GM19395 (cell line): ENCODE results near the gene CDYL.

ENCODE experiments used
- ATAC-seq: cut with Tn5 transposase; IDR thresholded peaks from one replicate; pipeline ENCODE4 v1.9.1; 2021; ENCODE audit warnings: mild to moderate bottlenecking, moderate library complexity; ENCODE audit not compliant: unreplicated experiment

CDYL gene

GRCh38 chr6:4773181-4773580, 3.0 kb upstream of the CDYL start:
- ATAC-seq: no peak

DNA sequence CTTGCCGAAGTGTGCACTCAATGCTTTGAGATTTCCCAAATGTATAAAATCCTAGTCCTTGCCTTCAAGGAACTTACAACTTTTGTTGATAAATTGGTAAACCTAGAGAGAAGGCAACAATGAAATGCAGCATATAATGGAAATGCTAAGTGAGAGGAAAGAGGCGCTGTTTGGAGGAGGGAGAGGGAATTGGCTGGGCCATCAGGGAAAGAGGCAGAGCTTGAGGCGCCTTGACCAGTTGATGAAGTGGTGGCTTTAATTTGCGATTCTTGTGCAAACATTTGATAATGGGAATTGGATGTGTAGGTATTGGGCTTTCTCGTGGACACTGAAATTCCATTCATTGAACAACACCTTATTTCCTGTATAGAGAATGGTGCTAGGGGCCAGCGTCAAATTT, 1.9 kb upstream of the CDYL start:
- no peak for ATAC-seq

- ATAC-seq: peak; percentile 2
Observed at GRCh38 chr6:4774715-4775493, 1.3 kb upstream of the CDYL start.

DNA sequence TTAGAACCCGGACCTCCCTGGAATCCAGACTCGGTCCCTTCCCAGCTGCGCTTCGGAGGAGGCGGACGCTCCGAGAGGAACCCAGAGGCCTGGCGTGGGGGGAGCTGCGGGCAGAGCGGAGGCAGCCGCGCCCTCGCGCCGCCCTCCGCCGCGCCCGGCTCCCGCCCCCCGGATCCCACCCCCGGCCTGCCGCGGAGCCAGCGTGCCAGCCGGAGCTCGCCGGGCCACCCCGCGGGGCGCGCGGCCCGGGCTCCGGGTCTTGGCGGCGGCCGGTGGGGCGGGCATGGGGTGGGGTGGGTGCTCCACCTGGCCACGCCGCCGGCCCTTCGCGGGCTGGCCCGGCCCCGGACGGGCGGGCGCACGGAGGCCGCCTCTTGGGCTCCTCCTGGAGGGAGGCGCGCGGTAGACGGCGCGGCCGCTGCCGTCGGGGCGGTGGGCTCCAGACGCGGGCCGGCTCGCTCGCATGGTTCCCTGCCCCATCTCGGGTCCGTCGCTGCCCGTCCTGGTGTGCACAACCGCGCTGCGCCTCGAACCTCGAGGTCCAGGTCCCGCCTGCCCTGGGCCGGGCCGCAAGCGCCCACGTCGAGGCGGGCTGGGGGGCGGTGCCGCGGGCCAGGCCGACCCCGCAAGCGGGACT, 592 bp upstream of the CDYL start:
- ATAC-seq: peak; percentile 44

DNA sequence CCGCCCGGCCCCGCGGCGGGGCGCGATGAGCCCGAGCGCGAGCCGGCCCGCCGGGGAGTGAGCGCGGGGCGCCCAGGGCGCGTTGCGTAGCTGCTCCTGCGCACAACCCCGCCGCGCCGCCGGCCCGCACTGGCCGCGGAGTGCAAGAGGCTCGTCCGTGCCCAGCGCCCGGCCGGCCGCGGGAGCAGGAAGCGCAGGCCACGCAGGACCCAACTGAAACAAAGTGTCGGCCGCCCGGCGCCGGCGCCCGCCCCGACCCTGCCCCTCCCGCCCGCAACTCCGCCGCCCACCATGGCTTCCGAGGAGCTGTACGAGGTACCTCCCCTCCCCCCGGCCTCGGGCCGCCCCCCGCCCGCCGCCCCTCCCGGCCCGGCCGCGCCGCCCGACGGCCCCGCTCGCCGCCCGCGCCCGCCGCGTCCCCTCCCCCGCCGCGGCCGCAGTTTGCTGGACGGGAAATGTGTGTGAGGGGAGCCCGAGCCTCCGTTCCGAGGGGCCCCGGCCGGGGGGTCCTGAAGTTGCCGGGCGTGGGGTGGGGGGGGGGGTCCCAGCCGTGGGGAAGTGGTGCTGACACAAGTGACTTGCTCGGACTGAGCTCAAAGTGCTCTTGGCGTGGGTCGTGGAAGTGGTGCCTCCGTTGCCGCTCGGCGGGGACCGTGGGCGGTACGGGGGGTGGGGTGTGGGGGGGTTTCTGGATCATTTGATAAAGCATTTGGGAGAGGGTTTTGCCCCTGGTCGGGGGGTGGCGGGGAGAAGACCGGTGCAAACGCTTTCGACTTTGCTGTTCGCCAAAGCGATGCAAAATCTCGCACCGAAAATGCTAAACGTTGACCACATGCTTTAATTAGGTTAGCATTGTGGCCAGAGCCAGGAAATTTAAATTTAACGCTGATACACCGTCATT, 539 bp downstream of the CDYL start:
- peak; percentile 24 for ATAC-seq

GRCh38 chr6:4777394-4777935, 1.3 kb downstream of the CDYL start:
- no peak for ATAC-seq

DNA sequence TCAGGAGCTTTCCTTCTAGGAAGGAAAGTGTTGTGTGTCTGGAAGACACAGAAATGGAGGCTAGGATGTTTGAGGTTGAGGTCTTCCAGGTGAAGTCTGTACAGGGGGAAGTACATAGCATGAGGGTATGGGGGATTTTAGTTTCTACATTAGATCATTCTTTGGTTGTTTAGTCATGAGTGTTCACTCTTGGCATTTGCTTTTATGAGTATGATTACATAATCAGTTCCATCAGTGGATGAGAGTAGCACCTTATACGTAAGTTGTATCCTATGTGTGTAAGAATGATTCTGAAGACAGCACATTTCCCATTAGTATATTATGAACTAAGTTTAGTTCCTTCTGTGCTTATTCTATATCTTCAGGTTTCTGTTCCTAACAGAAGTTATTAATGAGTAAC, 1.9 kb downstream of the CDYL start:
- no peak for ATAC-seq

GRCh38 chr6:4780360-4780812, 4.2 kb downstream of the CDYL start:
- ATAC-seq: no peak

DNA sequence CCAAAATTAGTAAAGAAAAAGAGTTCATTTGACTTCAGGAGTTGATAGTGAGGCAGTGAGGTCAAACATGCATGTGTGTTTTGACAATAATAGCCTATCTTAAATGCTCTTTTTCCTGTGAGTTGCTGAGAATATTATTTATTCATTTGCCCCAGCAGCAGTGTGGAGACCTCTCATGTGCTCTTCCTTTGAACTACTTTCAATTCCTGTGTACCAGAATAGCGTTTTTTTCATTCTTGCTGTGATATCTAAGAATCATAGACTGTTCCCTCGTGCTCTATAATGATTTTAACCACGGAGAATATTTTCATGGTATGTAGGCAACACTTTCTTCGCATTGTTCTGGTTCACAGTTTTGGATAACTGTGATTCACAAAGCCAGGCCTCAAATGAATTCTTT, 5.2 kb downstream of the CDYL start:
- ATAC-seq: no peak

- ATAC-seq: no peak
Observed at GRCh38 chr6:4781967-4782575, 5.9 kb downstream of the CDYL start.

DNA sequence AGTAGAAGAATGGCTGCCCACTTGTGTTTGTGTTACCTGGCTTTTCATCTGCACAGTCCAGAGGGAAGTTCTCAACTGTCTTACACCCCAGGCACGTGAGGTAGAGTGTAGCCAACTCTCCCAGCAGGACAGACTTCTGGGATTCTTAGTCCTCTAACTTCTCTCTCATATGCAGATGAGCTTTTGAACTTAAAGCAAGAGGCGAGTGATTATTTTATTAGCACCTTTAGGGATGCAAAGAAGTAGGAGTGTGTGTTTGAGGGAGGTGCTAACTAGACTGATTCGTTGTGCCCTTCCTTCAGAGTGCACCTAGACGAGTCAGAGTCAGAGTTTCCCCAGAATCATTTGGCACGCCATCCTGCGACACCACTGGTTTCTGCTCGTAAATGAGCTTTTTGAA, 10.8 kb downstream of the CDYL start:
- no peak for ATAC-seq

DNA sequence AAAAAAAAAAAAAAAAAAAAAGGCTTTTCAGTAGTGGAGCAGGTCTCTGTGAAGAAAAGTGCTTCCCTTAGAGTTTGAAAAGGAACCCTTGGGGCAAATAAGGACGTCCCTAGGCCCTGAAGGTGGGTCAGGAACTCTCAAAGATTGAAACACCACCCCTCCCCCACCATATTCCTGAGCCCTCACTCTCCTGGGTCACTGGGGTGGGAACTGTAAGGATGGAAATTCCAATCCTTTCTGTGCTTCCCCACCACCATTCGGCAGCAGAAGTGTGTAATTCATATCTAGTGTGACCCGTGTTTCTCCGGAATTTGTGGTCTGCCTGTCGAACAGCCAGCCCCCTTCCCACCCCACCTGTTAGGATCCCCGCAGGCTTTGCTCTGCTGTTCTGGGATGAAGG, 12.3 kb downstream of the CDYL start:
- ATAC-seq: no peak

DNA sequence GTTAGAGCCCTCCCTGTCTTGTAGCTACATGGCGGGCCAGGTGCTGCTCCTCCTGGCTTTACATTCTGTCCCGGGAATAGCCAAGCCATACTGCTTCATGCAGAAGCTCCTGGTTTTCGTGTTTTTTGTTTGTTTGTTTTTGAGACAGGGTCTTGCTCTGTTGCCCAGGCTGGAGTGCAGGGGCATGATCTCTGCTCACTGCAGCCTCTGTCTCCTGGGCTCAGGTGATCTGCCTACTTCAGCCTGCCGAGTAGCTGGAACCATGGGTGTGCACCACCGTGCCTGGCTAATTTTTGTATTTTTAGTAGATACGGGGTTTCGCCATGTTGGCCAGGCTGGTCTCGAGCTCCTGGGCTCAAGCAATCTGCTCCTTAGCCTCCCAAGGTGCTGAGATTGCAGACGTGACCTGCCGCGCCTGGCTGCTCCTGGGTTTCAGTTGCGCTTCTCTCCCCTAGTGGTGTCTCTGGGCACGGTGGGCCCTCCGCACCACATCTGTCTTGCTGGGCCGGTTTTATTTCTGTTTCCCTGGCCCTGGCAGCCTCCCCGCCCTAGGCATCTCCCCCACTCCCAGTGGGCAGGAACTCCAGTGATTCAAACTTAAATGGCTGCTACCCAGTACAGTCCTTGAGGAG, 12.9 kb downstream of the CDYL start:
- ATAC-seq: peak; percentile 94

- no peak for ATAC-seq
Observed at GRCh38 chr6:4790158-4790899, 14.1 kb downstream of the CDYL start.

DNA sequence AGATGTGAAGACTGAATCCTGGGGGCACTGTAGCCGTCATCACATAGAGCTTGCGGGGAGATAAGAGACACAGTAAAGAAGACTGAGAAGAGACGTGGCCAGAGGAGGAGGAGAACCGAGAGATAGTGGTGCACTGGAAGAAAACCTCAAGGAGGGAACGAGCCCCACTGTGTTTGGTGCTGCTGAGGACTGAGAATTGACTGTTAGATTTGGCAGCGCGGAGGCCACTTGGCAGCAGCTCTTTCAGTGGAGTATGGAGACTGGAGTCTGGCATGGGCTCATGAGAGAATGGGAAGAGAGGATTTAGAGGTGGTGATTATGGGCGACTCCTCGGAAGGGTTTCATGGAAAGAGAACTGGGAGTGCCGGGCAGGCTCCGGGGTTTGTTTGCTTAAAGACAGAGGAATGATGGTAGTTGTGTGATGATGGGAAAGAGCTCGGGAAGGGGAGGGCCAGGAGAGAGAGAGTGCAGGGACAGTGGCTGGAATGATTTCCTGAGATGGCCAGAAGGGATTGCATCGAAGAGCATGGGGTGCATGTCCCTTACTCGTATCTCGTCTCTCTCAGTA, 18.0 kb downstream of the CDYL start:
- ATAC-seq: no peak

DNA sequence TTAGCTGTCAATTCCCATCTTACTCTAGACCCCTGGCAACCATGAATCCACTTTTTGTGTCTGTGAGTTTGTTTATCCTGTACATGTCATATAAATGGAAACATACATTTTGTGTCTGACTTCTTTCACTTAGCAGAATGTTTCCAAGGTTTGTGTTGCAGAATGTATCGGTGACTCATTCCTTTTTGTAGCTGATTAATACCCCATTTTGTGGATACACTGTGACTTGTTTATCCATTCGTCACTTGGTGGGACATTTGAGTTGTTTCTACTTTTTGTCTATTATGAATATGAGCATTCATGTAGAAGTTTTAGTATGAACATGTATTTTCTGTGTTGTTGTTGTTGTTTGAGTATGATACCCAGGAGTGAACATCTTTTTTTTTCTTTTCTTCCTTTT, 21.4 kb downstream of the CDYL start:
- no peak for ATAC-seq

DNA sequence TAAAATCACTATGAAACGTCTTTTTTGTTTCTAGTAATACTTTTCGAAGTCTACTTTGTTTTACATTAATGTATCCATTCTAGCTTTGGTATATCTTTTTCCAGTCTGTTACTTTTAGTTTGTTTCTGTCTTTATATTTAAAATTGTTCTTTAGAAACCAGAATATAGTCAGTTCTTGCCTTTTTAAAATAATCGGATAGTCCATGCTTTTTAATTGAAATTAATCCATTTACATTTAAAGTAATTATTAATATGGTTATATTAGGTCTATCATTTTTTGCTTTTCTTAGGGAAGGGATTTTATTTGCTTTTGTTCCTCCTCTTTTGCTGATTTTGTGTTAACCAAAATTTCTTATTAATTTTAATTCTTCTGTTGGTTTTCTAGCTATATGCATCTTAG, 23.7 kb downstream of the CDYL start:
- ATAC-seq: no peak

- ATAC-seq: no peak
Observed at GRCh38 chr6:4800662-4801061, 24.5 kb downstream of the CDYL start.

DNA sequence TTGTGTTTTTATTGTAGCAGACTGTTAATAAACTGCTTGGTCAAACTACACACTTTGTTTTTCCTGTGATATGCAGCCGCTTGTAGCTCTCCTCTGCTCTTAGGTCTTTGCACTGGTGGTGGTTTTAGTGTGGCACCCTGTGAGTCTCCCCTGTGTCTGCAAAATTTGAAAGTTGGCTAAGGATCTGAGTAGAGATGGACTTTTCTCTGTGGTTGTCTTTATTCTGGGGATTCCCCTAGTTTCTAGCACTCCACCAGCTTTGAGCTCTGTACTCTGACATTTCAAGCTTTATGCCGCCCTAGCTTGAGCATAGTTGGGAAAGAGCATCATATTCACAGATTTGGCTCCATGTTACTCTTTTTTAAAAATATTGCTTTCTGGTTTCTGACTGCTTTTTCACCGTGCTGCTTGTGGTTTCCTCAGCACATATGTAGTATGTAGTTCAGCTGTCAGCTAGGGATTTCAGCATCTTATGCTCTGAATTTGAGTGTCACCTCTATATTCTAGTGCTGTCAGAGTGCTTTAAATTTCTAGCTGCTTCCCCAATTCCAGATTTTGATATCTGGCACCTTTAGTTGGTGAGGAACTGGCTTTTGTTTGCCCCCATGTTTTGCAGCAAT, 25.4 kb downstream of the CDYL start:
- ATAC-seq: peak; percentile 69
